MG63 (cell line): ENCODE measurements around the gene STXBP2. TPM values are rescaled to one million over a fixed set of nuclear protein-coding genes. Genes with fewer than 3 reads are reported as not detected.
"Not testable (repeated sequence)": the region's sequence is repeated elsewhere in the genome, so short reads cannot be mapped to it uniquely, and the experiment has no call there.

Experiments
- DNase-seq: peaks from one replicate; pipeline ENCODE4 v3.0.0-alpha.2; 2020
- H3K27me3 ChIP-seq: fragments of 250-450 bp; sonication (Bioruptor Pico); 2 replicates; pipeline ENCODE4 v1.5.1; 2020; ENCODE audit warnings: mild to moderate bottlenecking, moderate library complexity
- H3K36me3 ChIP-seq: fragments of 250-450 bp; sonication (Bioruptor Pico); 2 replicates; pipeline ENCODE4 v1.5.1; 2020; ENCODE audit warnings: mild to moderate bottlenecking, moderate library complexity
- H3K4me3 ChIP-seq: fragments of 250-450 bp; sonication (Bioruptor Pico); 2 replicates; pipeline ENCODE4 v1.5.1; 2020; ENCODE audit warnings: mild to moderate bottlenecking, moderate library complexity
- H3K9me3 ChIP-seq: fragments of 250-450 bp; sonication (Bioruptor Pico); 2 replicates; pipeline ENCODE4 v1.5.1; 2020; ENCODE audit warnings: mild to moderate bottlenecking, moderate library complexity
- total RNA-seq: library from RNA; depleted of rRNA; stranded (reverse); fragments of >200 nt; shearing (Covaris generic); gene quantifications from 2 replicates; pipeline ENCODE4 v1.2.3, GENCODE V29; 2014; ENCODE audit warnings: low replicate concordance

The STXBP2 gene
- total RNA-seq, 1 experiment from 2014 or later: 3.5 TPM

GRCh38 chr19:7641290-7642276 lies 4.7 kb downstream of the STXBP2 start:
- no peaks in the 10 kb centered on the region for H3K36me3 ChIP-seq
- H3K4me3 ChIP-seq: no peak overlapping the region
- H3K9me3 ChIP-seq: no peaks in the 10 kb centered on the region
- peaks cover 28% of the 10 kb centered on the region for H3K27me3 ChIP-seq
- DNase-seq: no peak

DNA sequence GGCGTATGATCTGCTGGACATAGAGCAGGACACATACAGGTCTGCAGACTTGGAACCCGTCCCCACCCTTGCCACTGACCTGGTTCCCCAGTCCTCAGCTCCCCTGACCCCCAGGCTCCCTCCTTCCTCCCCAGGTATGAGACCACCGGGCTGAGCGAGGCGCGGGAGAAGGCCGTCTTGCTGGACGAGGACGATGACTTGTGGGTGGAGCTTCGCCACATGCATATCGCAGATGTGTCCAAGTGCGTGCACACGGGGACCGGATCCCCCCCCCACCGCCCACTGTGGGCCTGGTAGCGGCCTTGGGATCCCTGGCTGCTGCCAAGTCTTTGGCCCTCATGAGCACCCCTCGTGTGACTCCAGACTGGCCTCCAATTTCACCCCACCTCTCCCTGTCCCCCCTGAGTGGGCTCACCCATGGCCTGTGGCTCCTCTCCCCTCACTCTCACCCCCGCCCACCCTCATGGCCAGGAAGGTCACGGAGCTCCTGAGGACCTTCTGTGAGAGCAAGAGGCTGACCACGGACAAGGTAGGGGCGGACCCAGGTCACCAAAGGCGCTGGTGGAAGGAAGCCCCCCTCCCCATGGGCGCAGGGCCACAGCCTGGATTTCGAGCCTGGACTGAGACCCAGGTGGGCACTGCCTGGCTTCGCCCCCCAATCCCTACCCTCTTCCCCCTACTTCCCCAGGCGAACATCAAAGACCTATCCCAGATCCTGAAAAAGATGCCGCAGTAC lies 5.6 kb downstream of the STXBP2 start:
- Histone ChIP-seq H3K4me3 (no peak overlapping the region), H3K9me3 (no peaks in the 10 kb centered on the region)
- DNase-seq: no peak

DNA sequence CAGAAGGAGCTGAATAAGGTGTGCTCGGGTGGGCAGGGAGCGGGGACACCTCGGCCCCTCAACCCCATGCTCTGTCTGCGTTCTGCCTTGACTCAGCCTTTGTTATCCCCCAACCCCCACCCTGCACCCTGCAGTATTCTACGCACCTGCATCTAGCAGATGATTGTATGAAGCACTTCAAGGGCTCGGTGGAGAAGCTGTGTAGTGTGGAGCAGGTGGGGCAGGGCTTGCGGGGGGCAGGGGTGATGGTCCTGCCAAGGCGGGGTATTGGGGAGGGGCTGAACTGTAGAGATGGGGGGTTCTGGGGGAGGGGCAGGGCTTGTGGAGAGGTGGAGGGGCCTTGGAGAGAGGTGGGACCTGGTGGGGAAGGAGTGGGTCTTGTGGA lies 6.1 kb downstream of the STXBP2 start:
- no peak for DNase-seq

More for the DNA sequence above, 5.6 kb downstream of the STXBP2 start:
- H3K27me3 ChIP-seq: peaks cover 19% of the 10 kb centered on the region
- no peaks in the 10 kb centered on the region for H3K36me3 ChIP-seq

GRCh38 chr19:7643629-7644549 lies 7.0 kb downstream of the STXBP2 start:
- not testable (repeated sequence) for H3K27me3 ChIP-seq, H3K36me3 ChIP-seq, DNase-seq, H3K9me3 ChIP-seq, H3K4me3 ChIP-seq

More for the DNA sequence above, 6.1 kb downstream of the STXBP2 start:
- Histone ChIP-seq H3K4me3 (no peak overlapping the region), H3K9me3 (no peaks in the 10 kb centered on the region), H3K36me3 (no peaks in the 10 kb centered on the region), H3K27me3 (peaks cover 13% of the 10 kb centered on the region)

DNA sequence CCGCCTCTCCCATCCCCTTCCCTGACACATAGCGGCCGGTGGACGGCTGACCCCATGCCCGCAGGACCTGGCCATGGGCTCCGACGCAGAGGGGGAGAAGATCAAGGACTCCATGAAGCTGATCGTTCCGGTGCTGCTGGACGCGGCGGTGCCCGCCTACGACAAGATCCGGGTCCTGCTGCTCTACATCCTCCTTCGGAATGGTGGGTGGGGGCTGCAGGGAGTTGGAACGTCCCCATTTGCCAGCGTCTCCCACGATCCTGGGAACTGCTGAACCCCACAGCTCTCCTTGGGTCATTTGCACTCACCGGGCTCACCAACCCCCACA lies 7.6 kb downstream of the STXBP2 start:
- no peaks in the 10 kb centered on the region for H3K36me3 ChIP-seq
- DNase-seq: no peak
- no peaks in the 10 kb centered on the region for H3K9me3 ChIP-seq
- H3K27me3 ChIP-seq: peaks cover 10% of the 10 kb centered on the region; the same call in 1 of the 2 replicates
- no peak overlapping the region for H3K4me3 ChIP-seq

GRCh38 chr19:7645163-7645562 lies 8.3 kb downstream of the STXBP2 start:
- Histone ChIP-seq H3K9me3 (no peaks in the 10 kb centered on the region), H3K4me3 (no peak overlapping the region), H3K27me3 (peaks cover 13% of the 10 kb centered on the region; the same call in 1 of the 2 replicates), H3K36me3 (no peaks in the 10 kb centered on the region)
- DNase-seq: no peak

DNA sequence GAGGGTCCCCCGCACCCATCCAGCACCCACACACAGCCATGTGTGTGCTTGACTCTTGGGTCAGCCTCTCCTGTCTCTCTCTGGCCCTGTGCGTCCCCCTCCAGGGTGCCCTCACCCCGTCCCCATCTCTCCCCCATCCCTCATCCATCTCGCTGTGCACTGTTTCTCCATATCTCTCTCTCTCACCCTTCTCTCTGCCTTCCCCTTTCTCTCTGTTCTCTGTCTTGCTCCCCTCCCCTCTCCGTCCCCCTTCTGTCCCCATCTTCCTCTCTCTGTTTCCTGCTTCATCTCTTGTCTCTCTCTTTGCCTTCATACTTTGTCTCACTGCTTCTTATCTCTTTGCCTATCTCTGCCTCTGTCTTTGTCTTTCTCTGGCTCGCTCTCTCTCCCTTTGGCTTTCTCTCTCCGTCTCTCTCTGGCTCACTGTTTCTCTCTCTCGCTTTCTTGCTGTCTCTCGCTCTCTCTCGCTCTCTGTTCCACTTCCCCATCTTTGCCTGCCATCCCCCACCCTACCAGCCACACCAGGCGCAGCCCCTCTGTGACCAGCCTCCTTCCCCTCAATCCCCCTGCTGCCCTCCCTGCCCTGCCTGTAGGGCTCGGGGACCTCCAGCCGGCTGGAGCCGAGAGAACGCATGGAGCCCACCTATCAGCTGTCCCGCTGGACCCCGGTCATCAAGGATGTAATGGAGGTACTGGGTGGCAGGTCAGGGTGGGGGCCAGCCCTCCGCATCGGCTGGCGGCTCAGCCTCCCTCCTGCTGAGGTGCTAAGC lies 8.9 kb downstream of the STXBP2 start:
- H3K9me3 ChIP-seq: no peaks in the 10 kb centered on the region
- H3K4me3 ChIP-seq: no peak overlapping the region
- DNase-seq: no peak
- H3K27me3 ChIP-seq: peaks cover 13% of the 10 kb centered on the region
- H3K36me3 ChIP-seq: no peaks in the 10 kb centered on the region

DNA sequence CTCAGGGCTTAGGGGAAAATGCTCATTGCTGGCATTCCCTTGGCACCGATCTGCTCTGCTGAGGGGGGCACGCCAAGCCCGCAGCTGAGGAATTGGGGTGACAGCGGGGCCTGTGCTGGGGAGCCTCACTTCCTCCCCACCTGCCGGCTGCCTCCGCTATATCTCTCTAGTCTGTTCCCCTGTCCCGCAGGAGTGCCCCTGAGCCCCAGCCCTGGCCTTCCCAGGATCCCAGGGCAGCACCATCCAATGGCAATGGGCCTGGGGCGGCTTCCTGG lies 9.5 kb downstream of the STXBP2 start:
- Histone ChIP-seq H3K36me3 (no peaks in the 10 kb centered on the region), H3K27me3 (peaks cover 19% of the 10 kb centered on the region), H3K4me3 (no peak overlapping the region), H3K9me3 (no peaks in the 10 kb centered on the region)
- no peak for DNase-seq

GRCh38 chr19:7647156-7647555 lies 10.2 kb downstream of the STXBP2 start:
- Histone ChIP-seq H3K4me3 (no peak overlapping the region), H3K36me3 (no peaks in the 10 kb centered on the region), H3K27me3 (peaks cover 23% of the 10 kb centered on the region), H3K9me3 (no peaks in the 10 kb centered on the region)
- no peak for DNase-seq

DNA sequence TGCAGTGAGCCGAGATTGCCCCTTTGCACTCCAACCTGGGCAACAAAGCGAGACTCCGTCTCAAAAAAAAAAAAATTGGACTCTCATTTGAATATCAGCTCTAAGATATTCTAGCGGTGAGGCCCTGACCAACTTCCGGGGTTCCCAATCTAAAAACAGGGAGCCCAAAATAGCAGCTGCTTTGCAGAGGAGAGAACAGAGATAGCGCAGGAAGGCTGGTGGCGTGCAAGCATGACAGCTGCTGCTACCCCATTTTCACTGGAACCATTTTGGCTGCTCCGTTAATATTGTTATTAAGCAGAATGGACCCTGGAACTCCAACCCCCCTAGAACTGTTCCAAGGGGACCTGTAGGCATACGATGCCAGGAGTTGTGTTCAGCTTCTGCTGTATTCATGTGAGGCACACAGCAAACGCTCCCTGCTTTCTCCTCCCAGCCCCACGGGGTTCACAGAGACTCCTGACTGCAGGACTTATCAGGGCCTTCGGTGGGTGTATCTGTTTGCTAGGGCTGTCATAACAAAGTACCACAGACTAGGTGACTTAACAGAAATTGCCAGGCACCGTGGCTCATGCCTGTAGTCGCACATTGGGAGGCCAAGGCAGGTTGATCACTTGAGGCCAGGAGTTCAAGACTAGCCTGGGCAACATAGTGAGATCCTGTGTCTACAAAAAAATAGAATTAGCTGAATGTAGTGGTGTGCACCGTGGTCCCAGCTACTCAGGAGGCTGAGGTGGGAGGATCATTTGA lies 11.5 kb downstream of the STXBP2 start:
- Histone ChIP-seq H3K4me3 (no peak overlapping the region), H3K9me3 (no peaks in the 10 kb centered on the region), H3K27me3 (peaks cover 22% of the 10 kb centered on the region), H3K36me3 (no peaks in the 10 kb centered on the region)
- DNase-seq: no peak

DNA sequence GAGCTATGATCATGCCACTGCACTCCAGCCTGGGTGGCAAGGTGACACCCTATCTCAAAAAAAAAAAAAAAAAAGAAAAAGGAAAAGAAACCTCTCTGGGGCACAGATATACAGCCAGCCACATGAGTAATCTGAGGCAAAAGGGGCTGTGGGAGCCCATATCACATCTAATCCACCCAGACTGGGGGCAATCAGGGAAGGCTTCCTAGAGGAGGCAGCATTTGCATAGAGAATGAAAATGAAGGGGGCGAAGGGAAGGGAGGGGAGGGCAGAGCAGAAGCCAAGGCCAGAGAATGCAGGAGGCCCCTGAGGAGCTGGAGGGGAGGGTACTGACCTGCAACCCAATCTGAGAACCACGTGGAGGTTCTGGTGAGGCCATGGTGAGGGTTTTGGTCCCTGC lies 13.2 kb downstream of the STXBP2 start:
- Histone ChIP-seq H3K36me3 (no peaks in the 10 kb centered on the region), H3K4me3 (no peak overlapping the region), H3K27me3 (peaks cover 24% of the 10 kb centered on the region), H3K9me3 (no peaks in the 10 kb centered on the region)
- no peak for DNase-seq

- Histone ChIP-seq H3K9me3 (no peaks in the 10 kb centered on the region), H3K4me3 (peak overlapping the region; percentile 21), H3K27me3 (peaks cover 21% of the 10 kb centered on the region), H3K36me3 (no peaks in the 10 kb centered on the region)
- peak; percentile 74 for DNase-seq
These were observed 15.2 kb downstream of the STXBP2 start for GRCh38 chr19:7652061-7652641.

DNA sequence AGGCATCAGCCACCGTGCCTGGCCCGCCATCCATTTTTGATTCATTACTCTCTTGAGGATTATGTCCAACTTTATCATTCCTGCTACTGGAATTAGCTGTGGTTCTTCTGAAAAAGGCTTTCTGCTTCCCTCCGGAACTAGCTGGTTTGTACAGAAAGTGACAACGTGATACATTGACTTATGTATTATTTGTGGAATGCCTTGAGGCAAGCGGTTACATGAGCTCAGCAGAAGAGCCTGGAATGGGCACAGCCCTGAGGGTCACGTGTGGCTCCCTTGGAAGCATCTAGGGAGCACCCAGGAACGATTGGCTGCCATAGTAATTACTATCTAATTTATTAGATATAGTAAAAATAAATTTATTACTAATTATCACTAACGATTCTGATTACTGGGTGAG lies 17.5 kb downstream of the STXBP2 start:
- DNase-seq: no peak
- no peak overlapping the region for H3K4me3 ChIP-seq
- H3K9me3 ChIP-seq: no peaks in the 10 kb centered on the region
- no peaks in the 10 kb centered on the region for H3K36me3 ChIP-seq
- H3K27me3 ChIP-seq: peaks cover 33% of the 10 kb centered on the region

GRCh38 chr19:7655581-7655980 lies 18.7 kb downstream of the STXBP2 start:
- no peak overlapping the region for H3K4me3 ChIP-seq
- no peak for DNase-seq
- no peaks in the 10 kb centered on the region for H3K9me3 ChIP-seq
- peaks cover 35% of the 10 kb centered on the region for H3K27me3 ChIP-seq
- H3K36me3 ChIP-seq: no peaks in the 10 kb centered on the region

- H3K9me3 ChIP-seq: no peaks in the 10 kb centered on the region
- H3K36me3 ChIP-seq: no peaks in the 10 kb centered on the region
- DNase-seq: no peak
- peaks cover 40% of the 10 kb centered on the region for H3K27me3 ChIP-seq
- H3K4me3 ChIP-seq: no peak overlapping the region
These were observed 20.3 kb downstream of the STXBP2 start for GRCh38 chr19:7657131-7657751.
